K562 (cell line): ENCODE data around the gene NOTCH1. TPM values are rescaled to one million over a fixed set of nuclear protein-coding genes. Genes with fewer than 3 reads are reported as not detected.

Experiments
- ATAC-seq: fragments of 200-7000 bp; cut with Tn5 transposase; 3 replicates; pipeline ENCODE4 v1.9.1; 2020; ENCODE audit warnings: moderate library complexity
- BruUV-seq: library from RNA; stranded (reverse); fragments of 400-500 nt; replicated peaks from 2 replicates; lab custom pipeline; 2021; lab: Mats Ljungman, UMichigan
- CTCF ChIA-PET: fragments of 300-600 bp; formaldehyde crosslinking; extraction: SDS; loops from one replicate; lab custom pipeline; 2021; ENCODE audit warnings: low intra/inter-chr PET ratio; lab: Yijun Ruan, JAX
- POLR2A ChIA-PET: fragments of 300-600, 350-650 bp; sonication (Branson Sonifier 250); formaldehyde crosslinking; extraction: SDS; loops from one replicate; lab custom pipeline; 2021; ENCODE audit warnings: antibody characterized with exemption, inconsistent platforms; lab: Yijun Ruan, JAX
- DNase-seq, 4 experiments: peaks; one replicate each; pipeline versions ENCODE4 v3.0.0 to v3.0.0-alpha.2; 2011 to 2018; ENCODE audit warnings: low spot score in 3 of 4, mixed read lengths in 3 of 4; ENCODE audit errors: extremely low read depth in 1 of 4
- FAIRE-seq: peaks from 2 replicates; lab custom pipeline; 2011; peaks lifted over from hg19 to GRCh38; lab: Jason Lieb, UNC
- H2AFZ ChIP-seq: 2 replicates; pipeline ENCODE4 v1.6.0; 2011; ENCODE audit warnings: low read depth, low read length, control low read depth, inconsistent platforms
- H3K27ac ChIP-seq: fragments of 200-600 bp; 3 replicates; pipeline ENCODE4 v1.8.0; 2011; ENCODE audit warnings: low read depth, mild to moderate bottlenecking, control low read depth, inconsistent platforms, low read length, moderate library complexity, mixed read lengths; ENCODE audit errors: extremely low read depth
- H3K27me3 ChIP-seq, 2 experiments: fragments of 300-600 bp in 1 of 2; 2 replicates in 1 of 2; 3 replicates in 1 of 2; pipeline versions ENCODE4 v1.6.0 to v1.8.0; 2011; ENCODE audit warnings: inconsistent platforms in 2 of 2, low read length in 2 of 2, mild to moderate bottlenecking in 1 of 2, mixed read lengths in 1 of 2, moderate library complexity in 1 of 2; ENCODE audit not compliant: control insufficient read depth in 2 of 2, insufficient read depth in 2 of 2
- H3K36me3 ChIP-seq: fragments of 300-600 bp; 3 replicates; pipeline ENCODE4 v1.8.0; 2011; ENCODE audit warnings: mild to moderate bottlenecking, low read length, inconsistent platforms; ENCODE audit not compliant: control insufficient read depth, insufficient read depth
- H3K4me1 ChIP-seq, 2 experiments: fragments of 200-600 bp in 1 of 2; replicated peaks in 1 of 2; 2 replicates in 1 of 2; 3 replicates in 1 of 2; pipeline versions ENCODE4 v1.5.1 to v1.8.0; 2011; ENCODE audit warnings: inconsistent platforms in 2 of 2, low read length in 2 of 2, mild to moderate bottlenecking in 1 of 2, mixed read lengths in 1 of 2, moderate library complexity in 1 of 2; ENCODE audit not compliant: control insufficient read depth in 2 of 2, insufficient read depth in 2 of 2
- H3K4me2 ChIP-seq: 2 replicates; pipeline ENCODE4 v1.6.1; 2011; ENCODE audit warnings: low read length, control low read depth, inconsistent platforms, mixed read lengths; ENCODE audit not compliant: insufficient read depth
- H3K4me3 ChIP-seq: fragments of 200-600 bp; sonication (generic), shearing (Covaris generic); 2 replicates; pipeline ENCODE4 v1.5.1; 2016; ENCODE audit warnings: control low read depth, inconsistent platforms
- H3K79me2 ChIP-seq: fragments of 200-600 bp; 3 replicates; pipeline ENCODE4 v1.8.0; 2011; ENCODE audit warnings: low read length, inconsistent platforms; ENCODE audit not compliant: control insufficient read depth, insufficient read depth
- H3K9ac ChIP-seq, 2 experiments: 2 replicates each; pipeline versions ENCODE4 v1.6.0 to v1.6.1; 2011; ENCODE audit warnings: low read depth in 2 of 2, low read length in 2 of 2, control low read depth in 1 of 2, inconsistent platforms in 1 of 2, mild to moderate bottlenecking in 1 of 2, mixed read lengths in 1 of 2; ENCODE audit not compliant: insufficient read depth in 1 of 2
- H3K9me1 ChIP-seq: one replicate; pipeline ENCODE4 v1.6.0; 2011; ENCODE audit warnings: inconsistent platforms, mild to moderate bottlenecking, low read length, moderate library complexity; ENCODE audit not compliant: control insufficient read depth, insufficient read depth
- H3K9me3 ChIP-seq: replicated peaks from 2 replicates; pipeline ENCODE4 v1.5.1; 2011; ENCODE audit warnings: low read depth, low read length, inconsistent platforms; ENCODE audit not compliant: control insufficient read depth, insufficient read depth
- H4K20me1 ChIP-seq: replicated peaks from 2 replicates; pipeline ENCODE4 v1.6.1; 2011; ENCODE audit warnings: low read length, inconsistent platforms, mixed read lengths; ENCODE audit not compliant: control insufficient read depth, insufficient read depth
- ARID2 ChIP-seq: fragments of 450-650 bp; IDR thresholded peaks from 2 replicates; pipeline ENCODE4 v1.6.1; 2017; ENCODE audit warnings: antibody characterized with exemption, mild to moderate bottlenecking
- CBFB ChIP-seq: sonication (generic); formaldehyde crosslinking; IDR thresholded peaks from 2 replicates; pipeline ENCODE4 v1.4.0; 2020; ENCODE audit warnings: mild to moderate bottlenecking, missing genetic modification reagents
- CBX1 ChIP-seq: sonication (generic); IDR thresholded peaks from 2 replicates; pipeline ENCODE4 v1.6.1; 2016; ENCODE audit warnings: antibody characterized with exemption, low read depth, mild to moderate bottlenecking
- KDM1A ChIP-seq, 2 experiments: fragments of 450-650 bp; IDR thresholded peaks; 2 replicates each; pipeline ENCODE4 v1.6.1; 2016; ENCODE audit warnings: mild to moderate bottlenecking in 2 of 2
- MYBL2 ChIP-seq, 2 experiments: fragments of 450-650 bp in 1 of 2; sonication (generic) in 1 of 2; formaldehyde crosslinking in 1 of 2; IDR thresholded peaks; 2 replicates each; pipeline versions ENCODE4 v1.6.1 to v1.8.1; 2017 to 2022; ENCODE audit warnings: borderline replicate concordance in 1 of 2, inconsistent platforms in 1 of 2, low read depth in 1 of 2, mild to moderate bottlenecking in 1 of 2, missing genetic modification reagents in 1 of 2, moderate library complexity in 1 of 2
- RBM22 ChIP-seq: fragments of 200-400 bp; formaldehyde crosslinking; IDR thresholded peaks from 2 replicates; pipeline ENCODE4 v1.6.1; 2018; ENCODE audit warnings: low read length, low read depth; ENCODE audit not compliant: poor library complexity, severe bottlenecking
- ZNF124 ChIP-seq: sonication (generic); formaldehyde crosslinking; IDR thresholded peaks from 2 replicates; pipeline ENCODE4 v1.8.1; 2022; ENCODE audit warnings: missing genetic modification reagents
- WGBS: fragments of 100-300 bp; shearing (Covaris generic); methylation state at CpG from one replicate; pipeline ENCODE4 v1.1.6; 2016; ENCODE audit warnings: low coverage, mixed read lengths; ENCODE audit not compliant: insufficient coverage; ENCODE audit errors: missing lambda C conversion rate; 5-methylcytosine and 5-hydroxymethylcytosine counted together
- in situ Hi-C: fragments of 300-500 bp; cut with MboI; formaldehyde crosslinking; loops from 4 replicates; pipeline ENCODE4 v1.15.0; 2018; ENCODE audit warnings: inconsistent platforms, mixed read lengths
- intact Hi-C: fragments of 100-400 bp; cut with micrococcal nuclease; formaldehyde crosslinking; loops from 2 replicates; pipeline ENCODE4 v1.14.2; 2022
- polyA plus RNA-seq, 8 experiments: library from polyadenylated mRNA; depleted of rRNA in 4 of 8; stranded (reverse) in 5 of 8; unstranded in 3 of 8; fragments of >200 nt; fragmentation: Nextera tagmentation in 2 of 8; fragmentation: Illumina TruSeq in 1 of 8; extraction: Ambion mirVana in 2 of 8; extraction: Trizol in 1 of 8; gene quantifications; 2 replicates each; pipeline versions ENCODE4 v1.2.1 to v1.2.3, GENCODE V29; 2011 to 2014; ENCODE audit warnings: inconsistent platforms in 1 of 8, missing spikeins in 1 of 8
- total RNA-seq, 7 experiments: library from RNA; depleted of rRNA in 6 of 7; stranded (reverse); fragments of >200 nt in 6 of 7; fragmentation: Illumina TruSeq in 2 of 7; extraction: Trizol in 2 of 7; gene quantifications; 2 replicates each; pipeline versions ENCODE4 v1.2.1 to v1.2.3, GENCODE V29; 2011 to 2021; ENCODE audit warnings: low replicate concordance in 1 of 7
- TF ChIP-seq, protein P1 (sequence below): fragments of 450-650 bp; IDR thresholded peaks from 2 replicates; pipeline ENCODE4 v1.6.1; 2014; ENCODE audit warnings: low read depth, mild to moderate bottlenecking, moderate library complexity, borderline replicate concordance
- TF ChIP-seq, protein P2 (sequence below), 2 experiments: fragments of 200-800 bp in 1 of 2; sonication (Bioruptor generic) in 1 of 2; sonication (generic) in 1 of 2; formaldehyde crosslinking in 1 of 2; IDR thresholded peaks in 1 of 2; conservative IDR thresholded peaks in 1 of 2; 2 replicates each; pipeline versions ENCODE4 v1.5.0 to v1.6.1; 2016 to 2020; ENCODE audit warnings: missing compliant biosample characterization in 1 of 2, missing genetic modification characterization in 1 of 2, missing genetic modification reagents in 1 of 2

Gene NOTCH1
- total and polyA plus RNA-seq, 9 of the 15 experiments (the other 6 are each of a cell fraction or from before 2014, with no cell fraction given): 0.03 to 31.4 (median 2.3) TPM

DNA sequence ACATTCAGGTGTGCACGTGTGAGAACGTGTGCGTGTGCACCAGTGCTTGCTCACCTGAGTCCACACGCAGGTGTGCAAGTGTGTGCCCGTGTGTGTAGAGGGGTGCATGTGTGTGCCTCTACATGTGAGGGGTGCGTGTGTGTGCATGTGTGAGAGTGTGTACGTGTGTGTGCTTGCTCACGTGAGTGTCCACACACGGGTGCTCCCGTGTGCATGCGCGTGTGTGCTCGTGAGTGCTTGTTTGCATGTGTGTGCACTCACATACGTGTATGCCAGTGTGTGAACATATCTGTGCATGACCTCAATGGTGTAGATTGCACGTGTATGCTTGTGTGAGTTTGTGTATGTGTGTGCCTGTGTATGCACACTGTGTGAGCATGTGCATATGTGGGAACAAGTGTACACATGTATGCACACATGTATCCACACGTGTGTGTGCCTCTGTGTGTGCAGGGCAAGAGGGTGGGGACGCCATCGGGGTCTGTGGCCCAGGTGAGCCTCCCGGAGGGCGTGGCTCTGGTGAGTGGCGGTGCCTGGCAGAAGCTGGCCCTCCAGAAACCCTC is 40.6 kb upstream of the NOTCH1 start:
- intact Hi-C loops (no loop called here), in situ Hi-C loops (no loop called here)
- H3K4me3 ChIP-seq: no peak overlapping the region
- peak overlapping the region in 1 of 2 experiments; percentile 70; a peak in 1 of 4 replicates for H3K9ac ChIP-seq
- WGBS: 62% methylated on average over 21 of the region's 21 CpGs
- H3K9me1 ChIP-seq: no peaks in the 10 kb centered on the region
- ATAC-seq (no peak), FAIRE-seq (peak; percentile 73), DNase-seq (no peak)
- no peaks in the 10 kb centered on the region for H3K36me3 ChIP-seq
- POLR2A ChIA-PET: interaction anchor here (0.6 kb wide), 1 partner anchor 135 kb away, joined by 3 read pairs; no protein-coding TSS in a partner anchor
- no peaks in the 10 kb centered on the region for H3K79me2 ChIP-seq
- TF ChIP-seq, protein P1, sequence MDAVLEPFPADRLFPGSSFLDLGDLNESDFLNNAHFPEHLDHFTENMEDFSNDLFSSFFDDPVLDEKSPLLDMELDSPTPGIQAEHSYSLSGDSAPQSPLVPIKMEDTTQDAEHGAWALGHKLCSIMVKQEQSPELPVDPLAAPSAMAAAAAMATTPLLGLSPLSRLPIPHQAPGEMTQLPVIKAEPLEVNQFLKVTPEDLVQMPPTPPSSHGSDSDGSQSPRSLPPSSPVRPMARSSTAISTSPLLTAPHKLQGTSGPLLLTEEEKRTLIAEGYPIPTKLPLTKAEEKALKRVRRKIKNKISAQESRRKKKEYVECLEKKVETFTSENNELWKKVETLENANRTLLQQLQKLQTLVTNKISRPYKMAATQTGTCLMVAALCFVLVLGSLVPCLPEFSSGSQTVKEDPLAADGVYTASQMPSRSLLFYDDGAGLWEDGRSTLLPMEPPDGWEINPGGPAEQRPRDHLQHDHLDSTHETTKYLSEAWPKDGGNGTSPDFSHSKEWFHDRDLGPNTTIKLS: no peak
- TF ChIP-seq CBX1 (peak; percentile 17; the same call in 1 of the 2 replicates), MYBL2 (IDR thresholded peaks at IDR 0.05; ENCODE audit: low read depth) (no peak), MYBL2 (CRISPR knock-in tag; IDR thresholded peaks at IDR 0.05; ENCODE audit: borderline replicate concordance) (0 out of 2 replicates have a peak, but pooled peaks have one; percentile 36), KDM1A (IDR thresholded peaks at IDR 0.05) (peak in 1 of 2 experiments; percentile 62; a peak in 1 of 4 replicates), ARID2 (0 out of 2 replicates have a peak, but pooled peaks have one; percentile 39), RBM22 (no peak), CBFB (CRISPR knock-in tag) (0 out of 2 replicates have a peak, but pooled peaks have one; percentile 16), ZNF124 (CRISPR knock-in tag) (peak; percentile 63; the same call in 1 of the 2 replicates)
- TF ChIP-seq, protein P2, sequence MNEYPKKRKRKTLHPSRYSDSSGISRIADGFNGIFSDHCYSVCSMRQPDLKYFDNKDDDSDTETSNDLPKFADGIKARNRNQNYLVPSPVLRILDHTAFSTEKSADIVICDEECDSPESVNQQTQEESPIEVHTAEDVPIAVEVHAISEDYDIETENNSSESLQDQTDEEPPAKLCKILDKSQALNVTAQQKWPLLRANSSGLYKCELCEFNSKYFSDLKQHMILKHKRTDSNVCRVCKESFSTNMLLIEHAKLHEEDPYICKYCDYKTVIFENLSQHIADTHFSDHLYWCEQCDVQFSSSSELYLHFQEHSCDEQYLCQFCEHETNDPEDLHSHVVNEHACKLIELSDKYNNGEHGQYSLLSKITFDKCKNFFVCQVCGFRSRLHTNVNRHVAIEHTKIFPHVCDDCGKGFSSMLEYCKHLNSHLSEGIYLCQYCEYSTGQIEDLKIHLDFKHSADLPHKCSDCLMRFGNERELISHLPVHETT (CRISPR knock-in tag; conservative IDR thresholded peaks at IDR 0.05 in 1 of 2, IDR thresholded peaks at IDR 0.05 in 1 of 2): 0 out of 4 replicates have a peak, but pooled peaks of 1 of the 2 experiments have one; percentile 4
- TF ChIP-seq, all 486 proteins: peak for 7
- peak overlapping the region; percentile 56; the same call in 1 of the 2 replicates for H3K4me2 ChIP-seq
- H3K9me3 ChIP-seq: no peaks in the 10 kb centered on the region
- H3K4me1 ChIP-seq: peaks cover 43 to 91% of the 10 kb centered on the region in 2 experiments
- H3K27me3 ChIP-seq: peaks cover 0 to 12% of the 10 kb centered on the region in 2 experiments; a peak in 3 of 5 replicates
- BruUV-seq: no TSS peak
- CTCF ChIA-PET: no interaction called here
- H3K27ac ChIP-seq: no peak overlapping the region
- no peaks in the 10 kb centered on the region for H4K20me1 ChIP-seq
- H2AFZ ChIP-seq: peak overlapping the region; percentile 61; the same call in 1 of the 2 replicates
